ENCODE measurements around the gene MSI2.
"Not testable (repeated sequence)": the region's sequence is repeated elsewhere in the genome, so short reads cannot be mapped to it uniquely, and the experiment has no call there.

MSI2 gene

DNA sequence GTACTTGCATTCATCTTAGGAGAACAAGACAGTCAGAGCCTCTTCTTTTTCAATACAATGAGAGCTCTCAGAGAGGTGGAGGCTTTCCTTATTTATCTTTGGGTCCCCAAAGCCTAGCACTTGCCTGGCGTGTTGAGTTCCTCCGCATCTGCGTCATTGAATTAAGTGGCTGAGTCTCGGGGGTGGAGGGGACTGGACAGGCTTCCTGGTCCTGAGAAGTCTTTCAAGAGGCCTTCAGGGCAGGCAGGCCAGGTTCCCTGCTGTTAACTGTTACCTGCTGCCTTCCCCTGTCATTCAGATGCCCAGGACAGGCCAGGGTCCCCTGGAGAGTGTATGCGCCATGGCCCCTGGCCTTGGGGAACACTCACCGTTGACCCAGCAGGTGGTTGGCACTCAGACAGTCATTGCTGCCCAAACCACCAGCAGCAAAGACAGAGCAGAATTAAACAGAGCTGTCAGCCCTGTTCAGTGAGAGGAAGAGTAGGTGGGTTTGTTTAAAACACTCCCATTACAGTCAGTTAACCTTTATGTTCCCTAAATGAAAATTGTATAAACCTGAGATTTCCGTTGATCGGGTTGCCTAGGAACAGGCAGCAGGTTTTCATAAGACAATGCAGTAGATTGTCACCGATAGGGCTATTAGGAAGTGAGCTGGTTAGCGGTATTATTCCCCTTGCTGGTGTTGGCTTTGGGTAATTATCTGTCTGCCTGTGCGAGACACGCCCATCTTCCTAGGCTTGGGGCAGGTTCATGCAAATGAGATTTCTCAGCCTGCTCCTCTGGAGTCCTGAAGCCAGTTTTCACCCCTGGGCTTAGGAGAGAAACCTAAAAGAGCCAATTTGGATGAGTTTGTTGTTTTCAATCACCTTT, 356.1 kb downstream of the MSI2 start:
- DNase-seq: no peak

DNA sequence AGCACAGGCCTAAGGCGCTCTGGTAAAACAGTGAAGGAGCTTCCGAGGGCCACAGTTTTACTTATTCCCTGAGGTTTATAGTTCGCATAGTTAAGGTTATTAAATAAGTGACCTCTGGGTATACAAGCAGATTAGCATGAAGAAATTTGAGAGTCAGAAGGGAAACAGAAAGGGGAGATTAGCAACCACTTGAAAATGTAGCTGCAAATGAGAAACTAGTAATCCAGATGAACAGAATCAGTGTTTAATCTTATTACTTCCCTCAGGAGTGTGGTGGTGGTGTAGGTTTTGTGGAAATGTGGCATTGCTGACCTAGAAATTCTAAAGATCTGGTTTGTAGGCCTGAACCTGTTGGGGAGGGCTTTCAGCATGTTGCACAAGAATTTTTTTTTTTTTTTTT, 358.4 kb downstream of the MSI2 start:
- no peak for DNase-seq

DNA sequence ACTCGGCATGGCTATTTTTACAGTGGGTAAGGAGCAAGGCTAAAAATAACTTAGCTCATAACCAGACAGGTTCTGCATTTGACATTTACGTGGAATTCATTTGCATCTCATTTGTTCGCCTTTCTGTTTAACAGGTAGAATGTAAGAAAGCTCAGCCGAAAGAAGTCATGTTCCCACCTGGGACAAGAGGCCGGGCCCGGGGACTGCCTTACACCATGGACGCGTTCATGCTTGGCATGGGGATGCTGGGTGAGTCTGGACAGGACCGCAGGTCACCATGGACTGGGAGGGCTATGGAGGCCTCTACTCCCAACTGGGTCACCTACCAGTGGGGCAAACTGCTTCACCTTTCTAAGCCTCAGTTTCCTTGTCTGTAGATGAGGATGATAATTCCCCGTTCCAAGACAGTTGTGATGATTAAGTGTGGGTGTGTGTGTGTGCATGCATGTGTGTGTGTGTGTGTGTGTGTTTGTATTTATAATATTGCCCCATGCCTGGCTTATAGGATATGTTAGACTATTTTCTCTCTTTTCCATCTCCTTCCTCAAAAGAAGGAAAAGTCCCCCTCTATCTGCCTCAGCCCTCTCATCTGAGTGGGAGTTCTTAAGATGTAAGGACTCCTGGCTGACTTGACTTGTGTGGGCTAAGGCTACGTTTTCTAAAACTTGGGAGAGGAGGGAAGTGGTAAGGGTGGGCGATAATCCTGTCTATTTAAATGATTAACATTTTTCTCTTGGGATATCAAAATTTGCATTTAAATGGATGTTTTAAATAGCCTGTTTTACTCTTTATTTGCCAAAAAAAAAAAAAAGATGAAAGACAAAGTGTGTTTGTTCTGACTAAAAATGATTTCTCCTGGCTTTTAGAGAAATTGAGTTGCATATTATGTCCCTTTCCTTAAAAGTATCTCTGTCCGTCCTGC, 359.8 kb downstream of the MSI2 start:
- no peak for DNase-seq

DNA sequence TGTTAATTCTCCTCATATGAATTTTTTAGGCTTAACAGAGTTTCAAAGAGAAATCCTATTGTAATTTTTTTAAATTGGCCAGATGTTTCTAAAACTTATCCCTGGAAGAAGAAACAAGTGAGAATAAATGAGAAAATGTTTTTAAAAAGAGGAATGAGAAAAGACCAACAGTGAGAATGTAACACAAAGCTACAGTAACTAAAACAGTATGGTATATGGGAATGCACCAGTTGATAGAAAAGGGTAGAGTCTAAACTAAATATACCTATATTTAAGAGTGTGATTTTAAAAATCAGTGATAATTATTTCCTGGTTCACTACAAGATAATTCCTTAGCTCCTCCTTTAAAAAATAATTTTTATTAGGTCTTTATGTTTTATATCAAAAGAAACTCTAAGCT, 360.9 kb downstream of the MSI2 start:
- no peak for DNase-seq

DNA sequence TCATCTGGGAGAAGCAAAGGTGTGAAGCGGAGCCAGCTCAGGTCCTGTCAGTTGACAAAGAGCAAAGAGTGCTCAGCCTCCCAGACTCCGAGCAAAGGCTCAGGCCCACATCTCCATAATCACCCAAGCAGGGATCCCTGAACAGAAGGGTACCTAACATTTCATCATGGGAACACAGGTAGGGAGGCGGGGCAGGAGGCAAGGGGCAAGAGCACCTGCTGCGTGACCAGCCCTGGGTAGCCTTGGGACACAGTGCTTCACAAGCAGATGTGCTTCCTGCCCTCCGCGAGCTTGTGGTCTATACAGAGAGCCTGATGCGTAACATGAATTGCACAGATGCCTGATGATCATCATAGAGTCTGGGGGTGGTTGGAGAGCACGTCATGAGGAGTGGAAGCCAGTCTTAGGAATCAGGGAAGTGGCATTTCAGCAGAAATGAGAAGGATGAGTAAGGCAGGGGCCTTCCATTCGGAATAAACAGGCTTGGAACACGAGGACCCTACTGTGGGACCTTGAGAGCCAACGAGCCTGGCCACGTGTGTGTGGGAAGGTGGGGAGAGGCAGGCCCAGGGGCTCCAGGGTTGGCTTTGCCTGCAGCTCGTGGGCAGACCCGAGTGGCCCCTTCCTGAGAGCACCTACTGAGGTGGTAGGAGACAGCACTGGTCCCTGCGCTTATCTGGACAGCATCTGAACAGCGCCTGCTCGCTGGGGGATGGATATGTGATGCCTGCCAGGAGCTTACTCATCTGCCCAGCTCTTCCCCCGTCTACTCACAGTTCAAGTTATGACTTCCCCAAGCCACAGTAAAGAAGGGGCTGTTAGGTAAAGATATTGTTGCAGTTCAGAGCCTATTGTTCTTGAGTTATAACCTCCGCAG, 363.0 kb downstream of the MSI2 start:
- DNase-seq: no peak

DNA sequence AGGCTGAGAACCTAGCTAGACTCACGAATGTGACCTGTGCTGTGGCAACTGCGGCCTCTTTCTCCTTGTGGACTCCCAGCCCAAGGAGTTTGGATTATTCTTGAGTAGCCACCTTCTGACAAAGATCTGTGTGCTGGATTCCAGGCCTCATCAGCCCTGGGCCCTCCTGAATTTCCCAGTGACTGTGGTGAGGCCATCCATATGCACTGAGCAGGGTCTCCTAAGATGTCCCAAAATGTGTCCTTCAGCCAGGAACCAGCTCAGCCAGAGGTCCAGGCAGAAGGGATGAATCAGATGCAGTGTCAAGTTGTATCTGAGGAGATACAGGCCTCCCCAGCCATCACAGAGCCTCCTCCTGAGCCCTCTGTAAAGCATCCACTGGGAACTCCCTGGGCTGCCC, 364.3 kb downstream of the MSI2 start:
- DNase-seq: no peak

DNA sequence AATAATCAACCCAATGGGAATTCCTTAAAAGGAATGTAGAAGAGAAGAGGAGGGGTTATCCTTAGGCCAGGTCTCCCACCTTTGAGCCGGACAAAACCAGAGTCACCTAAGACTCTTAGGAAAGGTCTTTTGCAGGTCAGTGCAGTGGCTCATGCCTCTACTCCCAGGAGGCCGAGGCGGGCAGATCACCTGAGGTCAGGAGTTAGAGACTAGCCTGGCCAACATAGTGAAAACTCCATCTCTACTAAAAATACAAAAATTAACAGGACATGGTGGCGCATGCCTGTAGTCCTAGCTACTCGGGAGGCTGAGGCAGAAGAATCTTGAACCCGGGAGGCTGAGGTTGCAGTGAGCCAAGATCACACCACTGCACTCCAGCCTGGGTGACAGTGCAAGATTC, 365.5 kb downstream of the MSI2 start:
- DNase-seq: not testable (repeated sequence)

DNA sequence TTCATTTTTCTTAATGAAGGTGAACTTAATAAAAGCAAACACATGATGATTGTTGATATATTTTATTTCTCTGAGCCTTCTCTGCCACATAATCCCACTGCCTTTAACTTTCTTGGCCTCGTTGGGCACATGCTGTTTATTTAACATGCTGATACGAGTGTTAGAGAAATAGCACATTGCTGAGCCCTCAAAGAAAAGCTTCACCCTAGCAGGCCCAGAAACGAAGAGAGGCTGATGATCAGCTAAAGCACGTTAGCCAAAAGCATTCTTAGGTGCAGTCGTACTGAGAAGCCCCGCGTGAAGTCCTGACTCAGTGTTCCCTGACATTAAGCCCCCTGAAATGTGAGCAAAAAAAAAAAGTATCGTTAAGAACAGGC, 366.0 kb downstream of the MSI2 start:
- DNase-seq: no peak

DNA sequence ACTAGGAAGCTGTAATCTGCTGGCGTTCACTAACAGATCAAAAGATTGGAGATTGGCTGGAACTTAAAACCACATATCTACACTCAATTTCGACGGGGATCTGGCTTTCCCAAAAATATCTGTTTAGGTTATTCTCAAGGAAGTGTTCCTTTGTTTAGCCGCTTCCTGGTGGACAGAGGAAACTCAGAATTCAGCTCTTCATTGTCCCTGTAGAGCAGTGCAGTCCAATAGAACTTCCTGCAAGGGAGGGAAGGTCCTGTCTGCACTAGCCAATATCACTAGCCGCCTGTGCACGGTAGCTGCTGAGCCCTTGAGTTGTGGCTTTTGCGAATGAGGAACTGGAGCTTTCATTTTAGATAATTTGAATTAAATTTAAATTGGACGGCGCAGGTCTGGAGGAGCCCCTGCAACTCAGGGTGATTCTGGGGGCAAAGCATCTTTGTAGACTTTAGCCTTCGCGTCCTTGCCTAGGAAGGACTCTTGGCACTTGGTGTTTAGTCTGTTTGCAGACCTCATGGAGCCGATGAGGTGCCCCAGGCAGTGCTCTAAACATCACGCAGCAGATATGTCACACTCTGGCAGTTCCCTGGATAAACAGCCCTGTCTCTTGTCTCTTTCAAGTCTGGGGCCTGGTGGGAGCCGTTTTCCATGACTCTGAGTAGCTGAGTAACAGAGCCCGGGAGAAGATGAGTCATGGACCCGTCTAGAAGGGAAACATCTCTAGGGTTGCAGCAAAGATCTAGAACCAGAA, 366.5 kb downstream of the MSI2 start:
- no peak for DNase-seq

DNA sequence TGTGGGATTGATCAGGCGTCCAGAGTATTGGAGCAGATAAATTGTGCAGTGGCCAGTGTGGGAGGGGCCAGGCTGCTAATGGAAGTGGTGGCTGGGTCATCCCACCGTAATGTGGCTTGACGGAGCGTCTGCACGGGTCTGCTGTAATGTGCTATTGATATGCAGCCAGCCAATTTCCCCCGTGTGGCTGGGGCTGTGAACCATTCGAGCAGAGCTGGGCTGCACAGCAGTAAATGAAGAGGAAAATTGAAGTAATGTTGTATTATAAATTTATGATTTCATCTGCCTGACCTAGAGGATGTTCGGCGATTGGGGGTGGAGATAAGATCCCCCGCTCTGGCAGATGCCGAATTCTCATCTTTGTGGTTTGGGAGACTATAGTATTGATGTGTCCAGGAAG, 367.3 kb downstream of the MSI2 start:
- DNase-seq: no peak

DNA sequence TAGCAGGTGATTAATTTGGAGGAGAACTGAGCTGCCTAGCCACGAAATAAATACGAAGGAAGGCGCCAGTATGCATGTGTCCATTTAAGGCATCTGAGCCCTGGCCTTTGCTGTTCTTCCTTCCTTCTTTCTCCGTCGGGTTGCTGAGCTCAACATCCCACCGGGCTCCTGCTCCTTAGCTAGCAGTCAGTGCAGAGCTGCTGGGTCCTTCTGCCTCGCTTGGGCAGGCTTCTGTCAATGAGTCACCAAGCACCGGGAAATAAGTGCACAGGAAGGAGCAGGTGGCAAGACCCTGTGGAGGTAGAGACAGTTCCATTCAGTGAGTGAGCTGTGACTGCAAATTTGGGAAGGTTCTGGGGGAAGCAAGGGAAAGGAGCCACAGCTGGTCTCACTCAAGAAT, 368.1 kb downstream of the MSI2 start:
- DNase-seq: no peak

DNA sequence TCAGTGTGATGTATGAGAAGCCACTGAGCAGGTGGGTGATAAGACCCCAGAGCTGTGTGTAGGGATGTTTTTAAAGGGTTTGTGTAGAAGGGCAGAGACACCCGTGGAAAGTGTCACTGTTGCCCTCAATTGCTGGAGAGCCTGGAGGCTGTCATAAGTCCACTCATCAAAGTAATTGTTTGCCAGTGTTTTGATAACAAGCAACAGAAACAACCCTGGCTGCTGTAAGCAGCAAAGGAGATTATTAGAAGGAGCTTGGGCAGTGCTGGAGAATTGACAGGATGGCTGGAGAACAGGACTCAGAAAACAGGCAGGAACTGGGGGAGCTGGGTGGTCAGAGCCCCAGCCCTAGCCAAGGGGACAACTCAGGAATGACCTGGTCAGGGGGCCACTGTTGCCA, 369.2 kb downstream of the MSI2 start:
- no peak for DNase-seq

DNA sequence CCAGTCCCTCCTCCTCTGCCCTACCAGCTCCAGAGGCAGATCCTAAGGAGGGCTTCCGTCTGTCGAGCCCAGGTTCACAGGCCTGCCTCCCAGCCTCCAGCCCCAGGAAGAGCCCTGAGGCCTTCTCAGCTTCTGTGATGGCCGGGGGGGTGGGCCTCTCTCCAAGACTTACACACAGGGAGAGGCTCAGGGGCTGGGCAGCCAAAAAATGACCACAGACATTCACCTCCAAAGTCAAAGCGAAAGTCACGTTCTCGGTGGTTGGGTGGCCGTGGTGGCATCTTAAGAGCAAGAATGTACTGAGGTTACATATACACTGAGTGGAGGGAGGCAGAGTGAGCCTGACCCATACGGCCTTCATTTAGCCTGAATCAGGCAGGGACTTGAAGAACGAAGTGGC, 369.6 kb downstream of the MSI2 start:
- DNase-seq: no peak

DNA sequence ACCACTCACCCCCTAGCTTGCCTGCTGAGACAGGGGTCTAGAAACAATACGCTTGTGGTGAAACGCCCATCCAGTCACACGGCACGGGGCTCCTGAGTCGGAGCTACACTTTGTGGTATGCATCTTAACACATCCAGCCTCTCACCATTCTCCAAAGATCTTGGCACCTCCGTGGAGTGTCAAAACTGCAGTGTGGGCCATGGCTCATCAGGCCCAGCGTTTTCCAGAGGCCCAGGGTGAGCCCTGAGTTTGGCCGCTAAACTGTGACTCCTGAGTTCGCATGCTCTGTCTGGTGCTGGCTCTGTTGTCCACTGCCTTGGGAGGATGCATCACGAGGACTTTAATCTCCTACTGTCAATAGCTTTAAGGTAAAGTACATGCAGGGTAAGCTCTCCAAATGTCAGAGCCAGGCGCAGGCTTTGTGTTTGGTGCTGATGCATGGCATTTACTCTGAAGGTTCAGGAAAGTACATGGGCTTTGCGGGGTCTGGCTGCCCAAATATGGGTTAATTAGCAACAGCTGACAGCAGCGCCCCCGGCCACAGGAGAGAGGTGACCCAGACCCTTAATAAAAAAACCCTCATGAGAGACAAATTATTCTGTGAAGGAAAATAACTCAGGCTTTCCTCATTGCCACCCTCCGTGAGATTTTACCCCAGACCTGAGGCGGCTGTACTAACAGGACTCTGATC, 370.3 kb downstream of the MSI2 start:
- DNase-seq: no peak

DNA sequence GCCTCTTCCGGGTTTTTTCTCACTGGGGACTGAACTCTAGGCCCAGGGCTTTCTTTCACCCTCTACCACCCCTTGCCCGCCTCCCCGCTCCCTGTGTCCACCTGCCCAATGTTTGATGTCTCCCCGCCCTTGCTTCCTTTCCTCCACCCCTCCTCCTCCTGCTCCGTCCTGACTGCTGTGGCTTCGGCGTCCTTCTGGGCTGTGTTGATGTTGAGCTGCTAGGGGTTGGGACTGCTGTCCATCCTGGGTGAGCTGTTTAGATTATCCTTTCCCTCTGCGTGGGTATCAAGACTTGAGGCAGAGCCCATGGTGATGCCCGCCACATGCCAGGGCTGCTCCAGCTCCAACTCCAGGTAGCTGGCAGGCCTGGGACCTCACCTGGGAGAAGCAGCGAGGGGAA, 371.3 kb downstream of the MSI2 start:
- DNase-seq: no peak

DNA sequence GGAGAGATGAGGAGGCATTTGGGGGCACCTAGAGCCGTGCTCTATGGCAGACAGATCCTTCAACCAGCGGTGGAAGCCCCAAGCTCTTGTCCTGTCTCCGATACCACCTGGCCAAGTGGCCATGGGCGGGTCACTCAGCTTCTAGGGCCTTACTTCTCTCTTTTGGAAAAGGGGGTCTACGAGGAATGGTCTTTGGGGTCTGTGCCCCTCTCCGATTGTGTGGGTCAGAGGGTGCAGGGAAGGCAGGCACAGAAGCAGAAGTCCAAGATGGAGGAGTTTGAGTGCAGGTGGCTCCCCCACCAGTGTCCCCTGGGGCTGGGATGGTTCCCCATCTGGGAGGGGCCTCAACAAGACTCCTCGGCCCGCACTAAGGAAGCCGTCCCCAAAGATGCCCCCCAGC, 372.1 kb downstream of the MSI2 start:
- no peak for DNase-seq

DNA sequence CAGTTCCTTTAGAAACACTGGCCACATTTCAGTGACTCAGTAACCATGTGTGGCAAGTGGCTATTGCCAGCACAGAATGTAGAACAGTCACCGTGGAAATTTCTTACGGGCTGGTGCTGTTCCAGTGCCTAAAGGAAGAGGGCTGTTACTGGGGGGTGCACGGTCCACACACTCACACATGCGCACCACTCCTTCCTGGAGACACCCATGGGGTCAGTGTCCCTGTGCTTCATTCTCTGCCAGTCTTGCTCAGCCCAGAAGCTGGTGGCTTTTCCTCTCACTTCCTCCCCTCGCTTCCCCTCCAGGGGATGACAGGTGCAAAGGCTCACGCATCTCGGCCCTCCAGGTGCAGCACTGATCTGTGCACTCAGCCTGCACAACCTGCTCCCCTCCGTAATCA, 373.1 kb downstream of the MSI2 start:
- DNase-seq: no peak

DNA sequence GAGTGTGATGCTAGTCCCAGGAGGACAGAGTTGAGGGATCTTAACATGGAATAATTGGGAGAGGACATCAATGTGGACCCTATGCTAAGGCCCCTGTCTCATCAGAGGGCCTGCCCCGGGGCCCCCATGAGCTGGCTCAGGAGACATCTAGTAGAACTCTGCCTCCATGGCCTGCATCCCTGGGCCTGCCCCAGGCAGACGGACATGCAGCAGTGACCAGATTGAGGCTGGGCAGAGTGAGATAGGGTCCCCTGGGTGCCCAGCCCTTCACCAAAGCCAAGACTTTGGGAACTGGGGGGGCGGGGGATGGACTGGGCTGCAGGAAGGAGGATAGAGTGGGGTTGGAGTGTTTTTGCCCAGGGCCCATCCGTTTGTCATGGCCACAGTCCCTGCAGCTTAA, 373.6 kb downstream of the MSI2 start:
- no peak for DNase-seq

DNA sequence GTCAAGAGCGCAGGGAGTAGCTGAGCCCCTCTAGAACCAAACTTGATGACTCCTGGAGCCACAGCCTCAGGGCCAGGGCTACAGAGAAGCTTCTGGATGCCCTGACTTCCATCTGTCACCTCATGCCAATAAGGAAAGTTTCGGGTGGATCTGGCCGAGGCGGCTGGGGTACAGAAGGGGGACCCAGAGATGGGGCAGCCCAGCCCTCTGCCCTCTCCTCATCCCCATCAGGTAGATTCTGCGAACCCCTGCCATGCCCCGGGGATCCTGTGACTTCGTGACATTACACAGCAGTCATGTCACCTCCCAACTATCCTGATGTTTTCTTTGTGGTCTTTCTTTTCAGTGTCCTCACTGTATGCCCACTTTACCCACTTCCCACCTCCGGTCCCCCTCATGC, 374.4 kb downstream of the MSI2 start:
- DNase-seq: no peak

DNA sequence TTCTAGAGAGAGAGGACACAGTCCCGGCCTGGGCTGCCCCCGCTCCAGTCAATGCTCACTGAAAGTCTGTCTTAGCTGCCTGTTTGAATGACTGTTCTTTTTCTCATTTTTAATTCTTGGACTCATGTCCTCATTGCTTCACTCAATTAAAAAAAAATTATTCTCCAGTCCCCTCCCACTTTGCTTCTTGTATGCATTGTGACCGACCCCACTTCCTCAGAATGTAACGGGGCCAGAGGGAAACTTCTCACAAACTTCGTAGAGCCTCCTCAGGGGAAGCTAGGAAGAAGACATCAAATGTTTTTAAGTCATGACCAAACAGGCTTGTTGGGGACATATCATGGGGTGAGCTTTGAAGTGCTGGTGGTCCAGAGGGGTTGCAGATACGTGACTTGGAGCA, 375.5 kb downstream of the MSI2 start:
- no peak for DNase-seq

DNA sequence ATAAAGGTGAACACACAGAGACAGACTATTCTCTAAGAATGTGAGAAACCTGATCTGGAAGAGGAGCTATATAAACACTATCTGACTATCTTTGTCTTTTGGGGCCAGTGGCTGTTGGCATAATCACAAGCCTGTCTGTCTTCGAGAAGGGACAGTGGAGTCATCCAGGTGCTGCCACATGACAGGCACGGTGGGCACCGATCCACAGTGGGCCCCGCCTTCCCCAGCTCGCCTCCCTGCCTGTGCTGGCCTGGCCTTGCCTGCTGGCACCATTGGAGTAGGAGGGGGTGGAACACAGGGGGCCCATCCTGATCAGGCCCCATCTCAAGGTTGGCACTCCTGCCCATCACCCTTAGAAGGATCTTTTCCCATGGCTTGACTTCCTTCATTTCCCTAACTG, 376.0 kb downstream of the MSI2 start:
- no peak for DNase-seq

DNA sequence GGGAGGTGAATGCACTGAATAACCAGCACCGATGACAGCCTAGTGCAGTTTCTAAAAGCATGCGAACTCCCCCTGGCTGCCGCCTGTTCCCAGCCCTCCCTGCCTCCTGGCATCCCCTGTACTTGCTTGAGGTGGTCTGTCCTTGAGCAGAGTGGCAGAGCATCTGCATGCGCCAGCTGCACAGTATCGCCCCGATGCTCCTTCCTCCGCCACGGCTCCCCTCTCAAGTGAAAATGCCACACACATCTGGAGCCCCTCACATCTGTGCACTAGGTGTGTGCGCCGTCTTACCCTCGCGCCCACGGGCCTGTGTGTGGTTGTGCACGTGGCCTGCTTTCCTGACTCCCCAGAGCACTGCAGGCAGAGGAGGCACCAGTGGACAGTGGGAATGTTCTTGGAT, 376.9 kb downstream of the MSI2 start:
- DNase-seq: no peak

Measured in GOT3 (cell line).